Smooth muscle cell (in vitro differentiated cells): ENCODE results near the gene WDR86. TPM values are rescaled to one million over a fixed set of nuclear protein-coding genes. Genes with fewer than 3 reads are reported as not detected.

Experiments used
- DNase-seq: peaks from one replicate; lab custom pipeline; 2025; ENCODE audit not compliant: unreplicated experiment; lab: John Stamatoyannopoulos, UW
- H2AFZ ChIP-seq: fragments of 200-600 bp; sonication (generic); 2 replicates; pipeline ENCODE4 v1.6.0; 2016; ENCODE audit warnings: antibody characterized with exemption, low read depth, mild to moderate bottlenecking
- H3F3A ChIP-seq: fragments of 200-600 bp; sonication (generic); 2 replicates; pipeline ENCODE4 v1.6.0; 2017; ENCODE audit warnings: antibody characterized with exemption, low read depth
- H3K27ac ChIP-seq: fragments of 200-600 bp; sonication (generic); 2 replicates; pipeline ENCODE4 v1.5.1; 2016; ENCODE audit warnings: low read depth, mild to moderate bottlenecking
- H3K27me3 ChIP-seq: fragments of 200-600 bp; sonication (generic); 2 replicates; pipeline ENCODE4 v1.6.1; 2016; ENCODE audit warnings: low read depth, mild to moderate bottlenecking
- H3K36me3 ChIP-seq: fragments of 200-600 bp; sonication (generic); 2 replicates; pipeline ENCODE4 v1.5.1; 2016; ENCODE audit warnings: low read depth
- H3K4me1 ChIP-seq: fragments of 200-600 bp; sonication (generic); 2 replicates; pipeline ENCODE4 v1.5.1; 2016; ENCODE audit warnings: low read depth
- H3K4me2 ChIP-seq: fragments of 200-600 bp; sonication (generic); 2 replicates; pipeline ENCODE4 v1.6.0; 2016; ENCODE audit warnings: mild to moderate bottlenecking
- H3K4me3 ChIP-seq: fragments of 200-600 bp; sonication (generic); 2 replicates; pipeline ENCODE4 v1.5.1; 2016; ENCODE audit warnings: mild to moderate bottlenecking
- H3K79me2 ChIP-seq: fragments of 200-600 bp; sonication (generic); 2 replicates; pipeline ENCODE4 v1.6.0; 2016; ENCODE audit warnings: low read depth, mild to moderate bottlenecking
- H3K9ac ChIP-seq: fragments of 200-600 bp; sonication (generic); 2 replicates; pipeline ENCODE4 v1.6.0; 2016; ENCODE audit warnings: low read depth
- H3K9me3 ChIP-seq: fragments of 200-600 bp; sonication (generic); replicated peaks from 2 replicates; pipeline ENCODE4 v1.5.1; 2016; ENCODE audit warnings: low read depth
- H4K20me1 ChIP-seq: fragments of 200-600 bp; sonication (generic); 2 replicates; pipeline ENCODE4 v1.6.0; 2016; ENCODE audit warnings: low read depth
- CTCF ChIP-seq: fragments of 200-600 bp; sonication (generic); IDR thresholded peaks from 2 replicates; pipeline ENCODE4 v1.5.1; 2017; ENCODE audit warnings: borderline replicate concordance, mild to moderate bottlenecking, antibody characterized with exemption; ENCODE audit not compliant: insufficient read depth, poor library complexity, severe bottlenecking
- WGBS: methylation state at CpG from one replicate; pipeline ENCODE4 v1.1.7; 2016; ENCODE audit warnings: low lambda C conversion rate; 5-methylcytosine and 5-hydroxymethylcytosine counted together
- polyA plus RNA-seq: library from polyadenylated mRNA; unstranded; fragments of >200 nt; fragmentation: Nextera tagmentation; extraction: Ambion mirVana; gene quantifications from 2 replicates; pipeline ENCODE4 v1.2.1, GENCODE V29; 2016
- total RNA-seq: library from RNA; depleted of rRNA; stranded (reverse); fragments of >200 nt; gene quantifications from 2 replicates; pipeline ENCODE4 v1.2.3, GENCODE V29; 2014

The WDR86 gene
- total and polyA plus RNA-seq, 2 experiments from 2014 or later: 1.3 to 4.1 TPM

GRCh38 chr7:151435971-151436370 is 26.1 kb upstream of the WDR86 start:
- no peaks in the 10 kb centered on the region for H3K27me3 ChIP-seq
- WGBS: 86% methylated on average over 10 of the region's 15 CpGs
- no peak for TF ChIP-seq CTCF
- peaks cover 5% of the 10 kb centered on the region for H3K4me1 ChIP-seq
- H3K4me3 ChIP-seq: no peak overlapping the region
- H3K36me3 ChIP-seq: no peaks in the 10 kb centered on the region
- no peaks in the 10 kb centered on the region for H3K79me2 ChIP-seq
- no peak overlapping the region for H3K9ac ChIP-seq
- H4K20me1 ChIP-seq: no peaks in the 10 kb centered on the region
- no peak overlapping the region for H3K27ac ChIP-seq
- H3K9me3 ChIP-seq: no peaks in the 10 kb centered on the region
- DNase-seq: no peak
- H2AFZ ChIP-seq: no peak overlapping the region
- no peak overlapping the region for H3K4me2 ChIP-seq
- peaks cover 3% of the 10 kb centered on the region for H3F3A ChIP-seq

- Histone ChIP-seq H3K9ac (no peak overlapping the region), H4K20me1 (no peaks in the 10 kb centered on the region), H3K79me2 (no peaks in the 10 kb centered on the region), H3K4me1 (peaks cover 5% of the 10 kb centered on the region), H3F3A (no peaks in the 10 kb centered on the region), H3K9me3 (no peaks in the 10 kb centered on the region), H3K4me2 (no peak overlapping the region), H3K27me3 (no peaks in the 10 kb centered on the region), H3K27ac (no peak overlapping the region), H3K4me3 (no peak overlapping the region), H2AFZ (no peak overlapping the region), H3K36me3 (no peaks in the 10 kb centered on the region)
- 94% methylated on average over 16 of the region's 20 CpGs for WGBS
- TF ChIP-seq CTCF: no peak
- DNase-seq: no peak
These were observed 25.5 kb upstream of the WDR86 start for GRCh38 chr7:151435103-151435916.

- H3K79me2 ChIP-seq: no peaks in the 10 kb centered on the region
- no peak for TF ChIP-seq CTCF
- H3K9ac ChIP-seq: no peak overlapping the region
- peaks cover 6% of the 10 kb centered on the region for H3K4me1 ChIP-seq
- H3K9me3 ChIP-seq: no peaks in the 10 kb centered on the region
- no peak overlapping the region for H3K27ac ChIP-seq
- no peaks in the 10 kb centered on the region for H3K36me3 ChIP-seq
- H4K20me1 ChIP-seq: no peaks in the 10 kb centered on the region
- H3K4me2 ChIP-seq: no peak overlapping the region
- 93% methylated on average over 4 of the region's 4 CpGs for WGBS
- H3K4me3 ChIP-seq: no peak overlapping the region
- H3F3A ChIP-seq: peaks cover under 1% of the 10 kb centered on the region
- H2AFZ ChIP-seq: no peak overlapping the region
- no peak for DNase-seq
- no peaks in the 10 kb centered on the region for H3K27me3 ChIP-seq
These were observed 24.7 kb upstream of the WDR86 start for GRCh38 chr7:151434549-151434948.
